SH-SY5Y (cell line): ENCODE results near the gene LAMA3.

Experiments used
- GATA2 ChIP-seq: IDR thresholded peaks from 2 replicates; pipeline ENCODE4 v1.6.1; 2011; ENCODE audit warnings: mild to moderate bottlenecking, low read depth, low read length
- GATA3 ChIP-seq: IDR thresholded peaks from 2 replicates; pipeline ENCODE4 v1.6.1; 2011; ENCODE audit warnings: low read depth, mild to moderate bottlenecking, low read length, moderate library complexity

Gene LAMA3

GRCh38 chr18:23889907-23890306 lies 200.7 kb downstream of the LAMA3 start:
- no peak for TF ChIP-seq GATA2
- TF ChIP-seq GATA3: no peak

DNA sequence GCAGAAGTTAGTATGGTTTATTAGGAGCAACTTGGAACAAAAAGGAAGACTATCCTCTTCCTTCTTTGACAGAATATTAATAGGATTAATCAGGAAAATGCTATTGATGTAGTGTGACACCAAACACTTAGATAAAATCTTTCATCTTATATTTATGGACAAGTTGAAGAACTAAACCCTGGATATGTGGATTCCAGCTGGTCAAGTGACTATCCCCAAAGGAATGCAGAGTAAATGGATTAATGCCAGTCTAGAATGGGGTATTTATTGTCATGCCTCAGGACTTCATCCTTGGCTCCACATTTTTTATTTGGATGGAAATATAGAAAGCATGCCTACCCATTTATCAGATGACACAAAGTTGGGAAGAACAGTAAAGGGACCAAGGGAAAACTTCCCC lies 201.3 kb downstream of the LAMA3 start:
- no peak for TF ChIP-seq GATA2
- no peak for TF ChIP-seq GATA3

DNA sequence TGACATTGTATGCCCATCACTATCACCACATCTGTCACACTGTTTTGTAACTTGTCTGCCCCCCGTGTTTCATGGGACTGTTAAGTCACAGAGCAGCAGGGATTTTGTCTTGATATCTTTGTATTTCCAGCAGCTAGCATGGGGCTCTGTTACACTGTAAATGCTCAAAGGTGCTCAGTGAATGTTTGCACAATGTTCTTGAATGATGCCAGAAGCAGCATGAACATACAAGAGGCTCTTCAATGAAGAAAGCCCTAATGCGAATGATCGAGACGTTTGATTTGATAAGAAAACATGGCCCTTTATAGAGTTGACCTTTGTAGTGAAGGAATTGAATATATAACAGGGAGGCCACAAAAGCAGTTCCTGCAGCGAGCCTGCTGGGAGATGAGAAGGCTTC lies 204.4 kb downstream of the LAMA3 start:
- no peak for TF ChIP-seq GATA3
- TF ChIP-seq GATA2: no peak

- no peak for TF ChIP-seq GATA3
- no peak for TF ChIP-seq GATA2
Observed at GRCh38 chr18:23894661-23895175, 205.5 kb downstream of the LAMA3 start.

DNA sequence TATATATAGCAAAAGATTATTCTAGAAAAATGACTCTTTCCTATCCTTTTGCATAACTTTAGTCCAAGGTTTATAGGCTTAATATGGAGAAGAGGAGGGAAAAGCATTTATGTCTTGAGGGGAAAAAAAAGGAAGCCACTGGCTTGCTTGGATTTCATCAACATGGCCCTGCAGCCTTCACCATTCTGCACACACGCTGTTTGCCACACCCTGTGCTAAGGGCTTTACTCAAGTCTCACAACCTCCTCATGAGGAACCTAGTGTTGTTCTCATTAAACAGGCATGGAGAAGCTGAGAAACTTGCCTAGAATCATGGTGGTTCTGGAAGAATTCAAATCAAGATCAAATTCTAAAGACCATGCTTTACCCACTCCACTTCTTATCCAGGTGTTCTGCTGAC lies 208.0 kb downstream of the LAMA3 start:
- TF ChIP-seq GATA2 (no peak), GATA3 (no peak)

DNA sequence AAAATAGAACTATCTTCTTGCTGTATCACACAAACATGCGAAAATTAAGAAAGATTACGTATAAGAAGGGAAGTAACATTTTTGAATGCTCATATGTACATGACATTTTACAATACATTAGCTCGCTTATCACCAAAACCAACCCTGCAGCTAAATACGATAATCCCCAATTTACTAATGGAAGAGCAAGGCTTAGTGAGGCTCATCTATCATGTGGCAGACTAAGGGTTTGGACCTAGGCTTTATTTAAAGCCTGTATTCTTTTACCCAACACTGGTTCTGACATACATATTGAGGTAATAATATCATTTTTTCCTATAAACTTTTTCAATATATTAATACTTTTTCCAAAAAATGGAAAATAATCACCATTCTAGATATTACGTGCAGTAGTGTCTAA lies 208.5 kb downstream of the LAMA3 start:
- TF ChIP-seq GATA2: no peak
- TF ChIP-seq GATA3: no peak

GRCh38 chr18:23900994-23901393 lies 211.7 kb downstream of the LAMA3 start:
- no peak for TF ChIP-seq GATA2
- TF ChIP-seq GATA3: no peak

DNA sequence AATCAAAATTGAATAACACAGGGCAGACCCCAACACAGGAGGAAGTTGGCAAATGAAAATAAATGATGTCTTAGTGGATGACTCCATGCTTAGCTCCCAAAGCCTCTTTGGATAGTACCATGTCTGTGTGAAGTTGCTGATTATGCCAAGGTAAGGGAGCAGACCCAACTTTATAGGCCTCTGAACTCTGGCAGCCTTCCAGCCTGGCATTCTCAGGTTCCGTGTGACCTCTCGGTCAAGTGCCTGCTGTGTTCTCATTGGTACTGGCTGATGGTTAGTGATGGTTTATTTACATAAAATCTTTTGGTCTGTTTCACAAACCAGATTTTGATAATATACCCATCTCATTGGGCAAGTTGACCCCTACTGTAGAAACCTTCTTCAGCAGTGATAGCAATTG lies 213.1 kb downstream of the LAMA3 start:
- TF ChIP-seq GATA2 (no peak), GATA3 (no peak)

DNA sequence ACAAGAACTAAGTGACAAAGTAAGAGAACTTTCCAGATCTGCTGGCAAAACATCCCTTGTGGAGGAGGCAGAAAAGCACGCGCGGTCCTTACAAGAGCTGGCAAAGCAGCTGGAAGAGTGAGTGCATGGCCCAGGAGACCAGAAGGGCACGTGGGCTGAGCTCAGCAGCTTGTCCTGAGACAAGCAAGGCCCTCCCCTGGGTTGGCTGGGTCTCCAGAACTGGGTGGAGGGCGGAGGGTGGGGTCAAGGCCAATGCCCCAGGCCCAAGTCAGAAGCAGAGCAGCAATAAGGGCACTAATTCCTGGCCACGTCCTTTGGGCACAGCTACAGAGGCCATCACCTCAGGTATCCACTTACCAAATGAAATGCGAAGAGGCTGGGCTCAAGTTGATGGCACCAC lies 214.7 kb downstream of the LAMA3 start:
- TF ChIP-seq GATA3: no peak
- TF ChIP-seq GATA2: no peak

DNA sequence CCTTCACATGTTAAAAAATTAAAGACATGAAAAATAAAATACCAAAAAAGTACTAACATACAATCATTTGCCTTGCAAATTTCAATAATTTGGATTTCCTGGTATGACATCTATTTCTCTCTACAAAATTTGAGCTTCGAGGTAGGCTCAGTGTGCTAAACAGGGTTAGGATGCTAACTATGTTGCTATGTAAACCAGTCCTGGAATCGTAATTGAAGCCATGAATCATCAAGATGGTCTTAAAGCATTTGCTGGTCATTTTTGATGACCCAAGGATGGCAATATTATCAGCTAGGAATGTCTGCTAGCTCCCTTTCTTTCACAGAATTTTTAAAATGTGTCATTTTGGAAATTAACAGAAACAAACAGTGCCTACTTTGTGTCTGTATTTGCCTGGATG lies 217.4 kb downstream of the LAMA3 start:
- no peak for TF ChIP-seq GATA2
- TF ChIP-seq GATA3: no peak

DNA sequence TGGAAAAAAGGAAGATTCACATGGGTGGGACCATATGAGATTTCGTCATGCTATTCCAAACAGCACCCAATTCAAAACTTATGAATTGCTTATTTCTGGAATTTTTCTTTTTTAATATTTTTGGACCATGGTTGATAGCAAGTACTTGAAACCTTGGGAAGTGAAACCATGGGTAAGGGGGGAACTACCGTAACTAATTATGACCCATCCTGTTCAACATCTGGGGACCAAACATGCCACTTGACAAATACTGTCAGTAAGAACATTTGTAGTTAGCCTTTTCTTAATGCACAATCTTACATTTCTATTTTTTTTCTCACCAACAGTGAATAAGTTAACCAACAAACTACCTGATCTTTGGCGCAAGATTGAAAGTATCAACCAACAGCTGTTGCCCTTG lies 219.6 kb downstream of the LAMA3 start:
- TF ChIP-seq GATA2: no peak
- no peak for TF ChIP-seq GATA3

- TF ChIP-seq GATA3: no peak
- no peak for TF ChIP-seq GATA2
Observed at GRCh38 chr18:23910032-23910431, 220.8 kb downstream of the LAMA3 start.

- TF ChIP-seq GATA2: no peak
- TF ChIP-seq GATA3: no peak
Observed at GRCh38 chr18:23912356-23912755, 223.1 kb downstream of the LAMA3 start.

DNA sequence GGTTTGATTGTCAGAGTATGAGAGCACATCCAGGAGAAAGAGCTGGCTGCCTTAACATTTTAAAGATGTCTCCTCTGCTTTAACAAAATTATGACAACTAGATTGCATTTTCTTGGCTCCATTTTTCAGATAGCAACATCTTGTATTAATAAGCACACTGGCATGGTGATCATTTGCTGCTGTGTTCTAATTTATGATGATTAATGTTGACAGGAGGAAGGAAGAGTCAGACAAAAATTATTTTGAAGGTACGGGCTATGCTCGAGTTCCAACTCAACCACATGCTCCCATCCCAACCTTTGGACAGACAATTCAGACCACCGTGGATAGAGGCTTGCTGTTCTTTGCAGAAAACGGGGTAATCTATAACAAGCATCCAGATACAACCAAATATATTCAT lies 227.1 kb downstream of the LAMA3 start:
- no peak for TF ChIP-seq GATA2
- TF ChIP-seq GATA3: no peak

DNA sequence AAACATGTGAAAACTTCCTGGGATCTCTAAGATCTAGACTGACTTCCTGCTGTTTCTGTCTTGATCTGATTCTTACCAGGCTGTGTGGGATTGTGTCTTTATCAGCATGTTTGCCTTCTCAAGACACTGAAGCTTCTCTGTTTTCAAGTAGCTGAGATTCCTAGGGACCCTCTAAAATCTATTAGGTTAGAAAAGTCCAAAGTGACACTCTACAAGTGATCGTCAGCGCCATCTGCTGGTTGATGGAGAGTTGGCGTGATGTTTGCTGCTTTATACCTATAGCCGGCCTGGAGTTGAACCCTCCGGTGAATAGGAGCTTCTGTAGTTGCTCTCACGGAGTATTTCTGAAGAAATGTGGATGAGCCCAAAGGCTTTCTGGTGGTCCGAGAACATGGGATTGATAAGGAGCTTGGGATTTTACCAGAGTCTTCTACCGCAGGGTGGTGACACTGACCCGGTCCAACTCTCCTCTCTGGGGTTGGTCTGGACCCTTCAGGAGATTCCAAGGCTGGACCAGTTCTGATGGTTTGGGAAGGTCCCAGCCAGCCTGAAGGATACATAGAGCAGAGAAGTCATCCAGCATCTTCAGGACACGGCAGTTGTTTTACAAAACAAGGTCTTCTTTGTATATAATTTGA lies 229.3 kb downstream of the LAMA3 start:
- TF ChIP-seq GATA2 (no peak), GATA3 (no peak)

DNA sequence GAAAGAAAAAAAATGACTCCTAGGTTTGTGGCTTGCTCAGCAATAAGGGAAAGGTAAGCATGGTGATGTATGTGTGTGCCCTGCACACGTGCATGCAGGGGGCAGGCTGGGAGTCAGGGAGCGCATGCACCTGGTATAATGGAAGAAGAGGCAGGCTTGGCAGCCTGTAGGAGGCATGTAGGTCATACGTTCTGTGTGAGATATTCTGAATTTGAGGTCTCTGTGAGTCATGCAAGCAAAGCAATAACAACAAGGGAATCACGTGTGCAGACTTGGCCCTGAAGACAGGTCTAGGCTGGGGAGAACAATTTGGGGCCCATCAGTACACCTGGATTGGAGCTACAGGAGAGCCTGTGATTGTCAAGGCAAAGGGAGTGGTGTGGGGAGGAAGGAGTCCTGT lies 230.8 kb downstream of the LAMA3 start:
- TF ChIP-seq GATA2 (no peak), GATA3 (no peak)
